Measurements from ENCODE around the gene ZNF462.

DNA sequence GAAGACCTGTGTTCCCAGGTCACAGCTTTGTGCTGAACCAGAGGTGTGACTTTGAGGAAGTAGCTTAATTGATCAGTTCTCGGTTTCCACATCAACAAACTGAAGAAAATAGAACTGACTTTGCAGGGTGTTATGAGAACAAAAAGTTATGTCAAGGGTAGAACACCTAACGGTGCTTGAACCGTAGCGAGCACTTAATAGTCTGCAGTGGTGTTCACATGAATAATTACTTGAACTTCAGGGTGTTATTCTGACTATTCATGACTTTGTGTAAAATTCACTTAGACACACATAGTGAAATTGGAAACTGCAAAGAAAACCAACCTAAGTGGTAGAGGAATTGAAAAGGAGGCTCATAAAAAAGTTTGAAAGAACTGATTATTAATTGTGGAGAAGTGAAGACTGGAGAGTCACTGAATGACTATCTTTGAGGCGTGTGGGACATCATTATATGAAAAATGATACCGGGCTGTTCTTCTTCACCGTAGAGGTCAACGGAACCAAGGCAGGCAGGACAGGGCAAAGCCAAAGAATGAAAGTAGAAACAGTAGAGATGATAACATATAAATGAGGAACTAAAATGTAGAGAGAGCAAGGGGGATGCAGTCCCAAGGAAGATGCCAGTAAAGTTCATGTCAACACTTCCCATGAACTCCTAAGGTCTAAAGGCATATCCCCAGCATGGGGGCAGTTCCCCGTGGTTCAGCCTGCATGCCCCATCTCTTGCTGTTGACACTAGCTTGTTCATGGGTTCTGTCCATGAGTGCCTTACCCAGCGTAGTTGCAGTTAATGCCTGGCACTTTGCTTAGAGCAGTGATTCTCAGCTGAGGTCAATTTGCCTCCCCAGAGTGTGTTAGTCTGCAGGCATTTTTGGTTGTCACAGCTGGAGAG is 118.7 kb downstream of the ZNF462 start:
- no peak for TF ChIP-seq POLR2A (IDR thresholded peaks at IDR 0.05)
- TF ChIP-seq, protein P1, sequence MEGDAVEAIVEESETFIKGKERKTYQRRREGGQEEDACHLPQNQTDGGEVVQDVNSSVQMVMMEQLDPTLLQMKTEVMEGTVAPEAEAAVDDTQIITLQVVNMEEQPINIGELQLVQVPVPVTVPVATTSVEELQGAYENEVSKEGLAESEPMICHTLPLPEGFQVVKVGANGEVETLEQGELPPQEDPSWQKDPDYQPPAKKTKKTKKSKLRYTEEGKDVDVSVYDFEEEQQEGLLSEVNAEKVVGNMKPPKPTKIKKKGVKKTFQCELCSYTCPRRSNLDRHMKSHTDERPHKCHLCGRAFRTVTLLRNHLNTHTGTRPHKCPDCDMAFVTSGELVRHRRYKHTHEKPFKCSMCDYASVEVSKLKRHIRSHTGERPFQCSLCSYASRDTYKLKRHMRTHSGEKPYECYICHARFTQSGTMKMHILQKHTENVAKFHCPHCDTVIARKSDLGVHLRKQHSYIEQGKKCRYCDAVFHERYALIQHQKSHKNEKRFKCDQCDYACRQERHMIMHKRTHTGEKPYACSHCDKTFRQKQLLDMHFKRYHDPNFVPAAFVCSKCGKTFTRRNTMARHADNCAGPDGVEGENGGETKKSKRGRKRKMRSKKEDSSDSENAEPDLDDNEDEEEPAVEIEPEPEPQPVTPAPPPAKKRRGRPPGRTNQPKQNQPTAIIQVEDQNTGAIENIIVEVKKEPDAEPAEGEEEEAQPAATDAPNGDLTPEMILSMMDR (IDR thresholded peaks at IDR 0.05): no peak
